ENCODE data around the gene GPR84.

Gene GPR84

GRCh38 chr12:54373649-54374561 lies 9.6 kb upstream of the GPR84 start:
- DNase-seq, result no peak

GRCh38 chr12:54372113-54372806 lies 8.0 kb upstream of the GPR84 start:
- no peak for DNase-seq

GRCh38 chr12:54371328-54372112 lies 7.2 kb upstream of the GPR84 start:
- DNase-seq, result no peak

GRCh38 chr12:54370171-54370730 lies 6.0 kb upstream of the GPR84 start:
- DNase-seq, result no peak

DNA sequence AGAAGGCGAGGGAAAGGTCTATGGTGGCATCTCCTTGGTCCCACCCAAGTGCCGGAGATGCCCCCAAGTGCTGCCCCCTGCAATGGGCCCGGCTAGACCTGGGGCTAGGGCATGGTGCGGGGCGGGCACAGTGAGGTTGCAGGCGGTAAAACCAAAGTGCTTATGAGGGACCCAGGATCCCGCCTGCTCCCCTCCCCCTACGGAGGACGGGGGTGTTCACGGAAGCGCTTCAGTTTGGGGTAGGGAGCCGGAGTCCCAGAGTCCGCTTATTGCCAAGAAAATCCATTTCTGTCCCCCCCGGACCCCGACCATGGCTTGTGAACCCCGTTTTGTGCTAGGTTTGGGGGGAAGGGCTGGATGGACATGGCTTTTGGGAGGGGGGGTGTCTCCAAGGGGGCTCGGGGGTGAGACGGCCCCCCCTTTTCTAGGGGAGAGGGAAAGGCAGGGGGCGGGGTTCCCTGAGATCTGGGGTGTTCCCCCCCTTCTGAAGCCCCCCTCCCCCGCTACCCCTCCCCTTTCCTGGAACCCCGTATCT lies 5.4 kb upstream of the GPR84 start:
- DNase-seq, result no peak

- peak; percentile 93 for DNase-seq
Observed at GRCh38 chr12:54368709-54369596, 4.7 kb upstream of the GPR84 start.

GRCh38 chr12:54368025-54368708 lies 3.9 kb upstream of the GPR84 start:
- no peak for DNase-seq

DNA sequence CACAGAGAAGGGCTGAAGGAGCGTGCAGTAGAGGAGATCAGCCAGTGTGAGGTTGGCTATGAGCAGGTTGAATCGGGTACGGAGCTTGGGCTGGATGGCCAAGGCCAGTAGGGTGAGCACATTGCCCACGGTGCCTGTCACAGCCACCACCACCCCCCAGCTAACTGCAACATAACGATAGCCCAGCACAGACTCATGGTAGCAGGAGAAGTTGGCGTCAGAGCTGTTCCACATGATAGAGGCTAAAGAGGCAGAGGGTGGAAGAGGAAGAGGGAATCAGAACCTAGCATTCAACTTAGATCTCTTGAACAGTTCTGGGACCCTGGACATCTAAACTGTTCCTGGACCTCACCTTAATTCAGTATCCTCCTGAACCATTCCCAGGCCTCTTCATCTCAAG lies 668 bp downstream of the GPR84 start:
- no peak for DNase-seq

GRCh38 chr12:54363047-54363446 lies 1.2 kb downstream of the GPR84 start:
- no peak for DNase-seq

DNA sequence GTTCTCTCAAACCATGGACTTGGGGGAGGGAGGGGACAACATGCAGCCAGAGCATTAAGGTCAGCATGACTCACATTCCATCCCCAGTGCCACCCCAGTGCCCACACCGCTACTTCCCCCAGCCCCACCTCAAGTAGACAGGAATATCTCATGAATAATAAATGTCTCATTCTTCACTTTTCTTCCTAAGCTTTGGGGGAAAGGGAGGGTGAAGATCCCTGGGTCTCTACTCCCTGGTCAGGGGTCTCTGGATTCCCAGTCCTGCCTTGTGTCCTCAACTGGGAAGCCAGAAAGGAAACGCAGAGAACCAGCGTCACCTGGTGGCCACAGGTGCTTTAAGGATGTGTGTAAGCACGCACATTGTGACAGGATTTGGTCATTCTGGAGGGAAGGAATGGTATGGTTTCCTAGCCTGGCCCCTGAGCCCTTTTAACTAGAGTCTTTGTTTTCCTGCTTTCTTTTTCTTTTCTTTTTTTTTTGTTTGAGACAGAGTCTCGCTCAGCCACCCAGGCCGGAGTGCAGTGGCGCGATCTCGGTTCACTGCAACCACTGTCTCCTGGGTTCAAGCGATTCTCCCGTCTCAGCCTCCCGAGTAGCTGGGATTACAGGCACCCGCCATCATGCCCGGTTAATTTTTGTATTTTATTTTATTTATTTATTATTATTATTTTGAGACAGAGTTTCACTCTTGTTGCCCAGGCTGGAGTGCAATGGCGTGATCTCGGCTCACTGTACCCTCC lies 3.4 kb downstream of the GPR84 start:
- DNase-seq, result peak; percentile 62

- DNase-seq, result no peak
Observed at GRCh38 chr12:54359762-54360351, 4.4 kb downstream of the GPR84 start.

DNA sequence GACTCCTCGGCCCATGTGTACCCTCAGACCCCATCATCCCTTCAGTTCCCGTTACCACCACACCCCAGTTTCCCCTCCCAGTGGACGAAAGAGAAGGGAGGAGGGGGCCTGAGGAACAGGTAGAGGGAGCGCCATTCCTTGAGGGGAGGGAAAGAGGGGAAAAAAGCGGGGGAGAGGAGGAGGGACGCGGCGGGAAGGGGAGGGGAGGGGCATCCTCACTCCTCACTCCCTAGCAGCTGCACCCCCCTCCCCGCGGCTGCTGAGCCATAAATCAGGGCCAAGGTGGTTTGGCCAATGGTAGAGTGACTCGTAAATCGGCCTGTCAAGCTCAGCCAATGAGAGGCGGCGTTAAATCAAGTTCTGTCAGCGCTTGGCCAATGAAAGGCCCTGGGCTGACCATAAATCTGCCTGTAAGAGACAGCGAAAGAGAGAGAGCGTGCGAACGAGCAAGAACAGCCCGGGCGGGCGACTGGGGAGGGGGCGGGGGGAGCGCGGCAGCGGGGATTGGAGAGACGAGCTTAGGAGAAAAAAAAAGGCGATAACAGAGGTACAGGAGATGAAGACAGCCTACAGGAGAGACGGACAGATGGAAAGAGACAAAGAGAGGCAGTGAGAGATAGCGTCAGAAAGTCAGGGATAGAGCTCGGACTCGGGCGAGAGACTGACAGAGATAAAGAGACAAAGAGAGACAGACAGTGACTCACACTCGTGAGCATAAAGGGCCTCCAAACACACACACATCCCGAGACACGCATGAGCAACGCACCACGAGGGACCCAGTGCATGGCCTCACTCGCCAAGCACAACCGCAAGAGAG lies 5.1 kb downstream of the GPR84 start:
- peak; percentile 99 for DNase-seq

GRCh38 chr12:54358191-54358944 lies 5.9 kb downstream of the GPR84 start:
- peak; percentile 73 for DNase-seq

GRCh38 chr12:54357506-54358190 lies 6.6 kb downstream of the GPR84 start:
- DNase-seq, result no peak

- DNase-seq, result no peak
Observed at GRCh38 chr12:54356951-54357356, 7.3 kb downstream of the GPR84 start.

DNA sequence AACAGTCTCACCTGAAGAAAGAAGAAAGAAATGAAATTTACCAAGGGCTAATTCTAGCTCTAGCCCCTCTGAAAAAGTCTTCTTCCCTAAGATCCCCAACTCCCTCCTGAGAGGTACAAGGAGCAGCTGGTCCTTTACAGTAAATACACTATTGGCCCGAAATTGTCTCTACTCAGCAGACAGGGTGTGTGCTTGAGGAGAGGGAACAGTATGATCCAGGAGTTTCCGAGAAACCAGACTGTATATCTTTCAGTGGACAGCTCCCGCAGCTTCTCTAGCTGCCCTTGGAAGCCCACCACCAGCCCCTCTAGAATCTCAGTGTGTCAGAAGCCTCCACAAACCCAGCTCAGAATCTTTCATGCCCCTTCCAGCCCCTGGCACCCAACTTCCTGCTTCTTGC lies 8.1 kb downstream of the GPR84 start:
- no peak for DNase-seq

- no peak for DNase-seq
Observed at GRCh38 chr12:54355104-54355815, 9.0 kb downstream of the GPR84 start.
